IPS-NIHi11 (cell line): ENCODE results near the gene CNFN.

Source experiments
- DNase-seq: peaks from one replicate; pipeline ENCODE4 v3.0.0; 2012; ENCODE audit warnings: mixed read lengths, low spot score

The CNFN gene

DNA sequence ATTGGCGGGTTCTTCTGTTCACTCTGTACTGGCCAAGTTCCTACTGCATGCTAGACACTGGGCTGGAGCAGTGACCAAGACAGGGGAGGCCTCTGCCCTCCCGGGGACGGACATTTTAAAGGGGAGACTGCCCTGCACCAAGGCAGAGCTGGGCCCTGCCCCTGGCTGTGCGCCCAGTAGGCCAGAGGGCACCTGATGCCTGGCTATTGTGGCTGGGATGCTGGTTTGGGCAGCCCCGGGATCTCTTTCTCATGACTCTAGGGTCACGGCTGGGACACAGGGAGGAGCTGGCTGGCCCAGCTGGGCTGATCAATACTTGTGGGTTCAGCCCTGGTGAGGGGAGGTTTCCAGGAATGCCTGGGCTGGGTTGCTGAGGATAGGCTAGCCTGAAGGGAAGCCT is 19.4 kb upstream of the CNFN start:
- peak; percentile 2 for DNase-seq

DNA sequence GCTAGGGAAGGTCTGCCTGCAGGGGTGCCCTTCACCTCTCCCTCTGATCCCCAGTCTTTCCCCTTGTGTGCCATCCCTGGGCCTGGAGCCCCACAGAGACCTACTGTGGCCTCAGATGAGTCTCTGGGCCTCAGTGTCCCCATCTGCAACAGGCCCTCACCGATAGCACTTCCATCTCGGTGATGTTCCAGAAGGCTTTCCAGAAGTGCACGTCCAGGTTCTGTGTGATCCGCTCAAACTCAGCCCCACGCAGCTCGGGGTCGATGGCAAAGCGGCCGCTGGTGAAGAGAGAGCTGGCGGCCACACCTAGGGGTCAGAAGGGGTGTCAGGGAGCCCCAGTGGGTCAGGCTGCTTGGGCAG is 17.7 kb upstream of the CNFN start:
- DNase-seq: no peak

DNA sequence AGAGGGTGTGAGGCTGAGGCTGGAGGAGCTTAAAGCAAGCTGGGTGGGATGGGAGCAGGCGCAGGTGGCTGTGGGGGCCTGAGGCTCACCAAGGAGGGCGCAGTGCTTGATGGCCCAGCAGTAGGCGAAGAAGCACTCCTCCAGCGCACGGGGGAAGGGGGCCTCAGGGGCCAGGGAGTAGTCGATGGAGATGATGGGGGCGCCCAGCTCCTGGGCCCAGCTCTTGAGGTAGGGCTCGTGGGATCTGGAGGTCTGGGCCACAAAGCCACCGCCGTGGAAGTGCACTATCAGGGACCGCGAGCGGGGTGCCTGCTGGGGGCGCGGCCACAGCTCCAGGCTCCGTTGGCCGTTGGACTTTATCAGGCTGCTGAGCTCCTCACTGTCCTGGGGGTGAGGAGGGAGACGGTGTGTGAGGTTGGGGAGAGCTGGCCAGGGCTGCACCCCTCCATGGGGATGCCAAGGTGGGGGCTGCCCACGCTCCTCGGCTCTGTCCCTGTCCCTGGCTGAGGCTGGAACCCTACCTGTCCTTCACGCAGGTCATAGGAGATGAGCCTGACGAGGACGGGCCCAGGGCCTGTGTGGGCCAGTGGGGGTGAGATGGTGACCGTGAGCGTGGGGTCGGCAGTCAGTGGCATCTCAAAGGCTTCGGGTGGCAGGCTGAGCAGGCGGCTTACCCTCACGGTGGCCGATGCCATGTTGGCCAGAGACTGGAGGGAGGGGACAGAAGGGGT is 17.2 kb upstream of the CNFN start:
- DNase-seq: peak; percentile 4

DNA sequence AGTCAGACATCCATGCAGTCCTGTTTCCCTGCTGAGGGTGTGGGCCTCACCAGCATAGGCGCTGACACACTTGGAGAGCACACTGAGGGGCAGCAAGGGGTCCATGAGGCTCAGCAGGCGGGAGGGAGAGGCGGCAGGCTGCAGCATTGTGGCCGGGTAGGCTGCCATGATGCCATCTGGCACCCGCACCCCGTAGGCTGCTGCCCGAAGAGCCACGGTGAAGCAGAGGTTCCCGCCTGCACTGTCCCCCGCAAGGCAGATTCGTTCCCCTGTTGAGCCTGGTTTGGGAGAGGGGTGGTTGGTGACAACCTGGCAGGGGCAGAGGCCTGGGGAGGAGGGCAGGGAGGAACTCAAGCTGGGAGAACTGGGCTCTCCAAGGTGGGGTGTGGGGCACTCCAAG is 16.0 kb upstream of the CNFN start:
- peak; percentile 3 for DNase-seq

DNA sequence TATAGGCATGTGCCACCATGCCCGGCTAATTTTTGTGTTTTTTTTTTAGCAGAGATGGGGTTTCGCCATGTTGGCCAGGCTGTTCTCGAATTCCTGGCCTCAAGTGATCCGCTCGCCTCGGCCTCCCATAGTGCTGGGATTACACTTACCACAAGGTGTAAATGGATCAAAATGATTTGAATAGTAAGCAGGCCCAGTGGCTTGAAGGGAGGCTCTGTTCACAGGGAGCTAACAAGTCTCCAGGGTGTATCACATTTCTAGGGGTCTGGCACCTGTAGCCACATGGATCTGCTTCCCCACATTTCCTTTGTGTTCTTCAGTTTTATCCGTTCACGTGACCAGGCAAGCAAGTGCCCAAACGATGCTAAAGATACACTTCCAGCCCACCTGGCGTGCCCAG is 13.5 kb upstream of the CNFN start:
- no peak for DNase-seq

DNA sequence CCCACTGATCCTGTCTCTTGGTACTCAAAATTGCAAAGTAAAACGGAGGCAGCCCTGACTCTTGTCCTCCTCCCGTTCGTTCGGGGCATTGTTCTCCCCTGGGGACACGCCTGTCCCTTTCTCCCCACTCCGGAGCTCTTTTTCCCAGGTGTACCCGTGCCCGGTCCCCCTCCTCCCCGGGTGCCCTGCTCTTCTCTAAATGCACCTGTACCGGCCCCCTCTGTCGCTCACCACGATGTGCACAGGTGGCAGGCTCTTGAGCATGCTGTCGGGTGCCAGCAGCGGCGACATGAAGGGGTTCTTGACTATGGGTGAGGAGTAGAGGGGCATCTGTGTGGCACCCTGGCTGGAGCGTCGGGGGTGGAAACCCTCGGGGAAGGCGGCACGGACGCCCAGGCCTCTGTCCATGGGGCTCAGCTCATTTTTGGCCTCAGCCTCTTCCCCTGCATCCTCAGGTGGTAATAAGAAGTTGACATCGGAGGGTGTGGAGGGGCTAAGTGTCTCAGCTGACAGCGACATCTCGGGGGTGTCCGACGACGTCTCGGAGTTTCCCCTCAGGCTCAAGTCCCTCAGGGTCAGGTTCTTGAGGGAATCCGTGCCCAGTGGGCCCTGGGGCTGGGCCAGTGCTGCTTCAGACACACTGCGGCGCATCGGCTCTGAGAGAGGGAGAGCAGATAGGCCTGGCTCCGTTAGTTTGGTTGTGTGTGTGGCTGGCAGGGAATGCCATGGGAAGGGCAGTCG is 12.4 kb upstream of the CNFN start:
- peak; percentile 17 for DNase-seq

DNA sequence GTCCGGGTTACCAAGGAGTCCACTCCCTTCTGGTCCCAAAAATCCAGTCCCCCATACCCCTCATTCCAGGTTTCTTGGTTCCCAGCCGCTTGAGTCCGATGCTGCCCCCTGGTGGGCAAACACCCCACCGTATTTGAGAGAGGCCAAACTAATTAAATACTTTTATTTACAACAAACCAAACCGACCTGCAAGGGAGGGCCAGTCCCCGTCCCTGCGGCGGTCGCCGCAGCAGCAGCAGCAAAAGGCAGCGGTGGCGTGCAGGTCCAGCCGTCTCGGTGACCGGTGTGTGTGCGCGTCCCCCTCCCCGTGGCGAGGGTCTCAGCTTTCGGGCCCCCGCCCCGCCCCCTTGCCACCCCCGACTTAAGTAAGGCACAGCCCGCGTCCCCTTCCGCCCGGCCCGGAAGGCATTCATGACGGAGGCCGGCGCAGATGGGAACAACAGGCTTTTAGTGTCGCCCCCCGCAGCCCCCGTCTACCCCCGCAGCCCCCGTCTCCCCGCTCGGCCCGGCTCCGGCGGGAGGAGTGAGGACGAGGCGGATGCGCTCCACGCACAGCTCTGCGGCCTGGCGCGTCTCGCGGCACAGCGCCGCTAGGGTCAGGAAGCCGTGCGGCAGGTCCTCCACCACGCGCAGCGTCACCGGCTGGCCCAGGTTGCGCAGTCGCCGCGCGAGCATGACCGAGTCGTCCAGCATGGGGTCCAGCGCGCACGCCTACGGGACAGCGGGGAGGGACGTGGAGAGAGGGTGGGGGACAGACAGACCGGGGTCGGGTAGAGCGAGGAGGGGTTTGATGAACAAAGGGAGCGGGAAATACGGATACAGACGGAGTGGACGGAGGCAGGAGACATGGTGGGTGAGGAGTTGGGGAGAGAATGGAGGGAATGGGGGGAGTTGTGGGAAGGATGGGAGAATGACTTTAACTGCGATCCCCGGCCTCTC is 11.5 kb upstream of the CNFN start:
- DNase-seq: peak; percentile 83

DNA sequence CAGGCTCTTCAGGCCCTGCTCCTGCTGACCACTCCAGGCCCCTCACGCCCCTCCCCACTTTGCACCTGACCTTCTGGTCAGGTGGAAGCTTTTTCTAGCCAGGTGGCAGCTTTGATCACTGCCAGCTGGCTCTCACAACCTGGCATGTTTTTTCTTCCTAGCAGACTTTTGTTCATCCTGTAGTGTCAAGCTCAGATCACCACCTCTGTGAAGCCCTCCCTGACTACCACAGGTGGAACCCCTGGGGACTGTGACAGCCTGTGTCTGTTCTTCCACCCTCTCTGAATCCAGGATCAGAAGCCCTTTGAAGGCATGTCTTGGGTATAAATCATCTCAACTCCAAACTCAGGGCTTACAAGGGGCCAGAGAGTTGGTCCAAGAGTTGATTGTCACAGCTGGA is 10.3 kb upstream of the CNFN start:
- DNase-seq: no peak

DNA sequence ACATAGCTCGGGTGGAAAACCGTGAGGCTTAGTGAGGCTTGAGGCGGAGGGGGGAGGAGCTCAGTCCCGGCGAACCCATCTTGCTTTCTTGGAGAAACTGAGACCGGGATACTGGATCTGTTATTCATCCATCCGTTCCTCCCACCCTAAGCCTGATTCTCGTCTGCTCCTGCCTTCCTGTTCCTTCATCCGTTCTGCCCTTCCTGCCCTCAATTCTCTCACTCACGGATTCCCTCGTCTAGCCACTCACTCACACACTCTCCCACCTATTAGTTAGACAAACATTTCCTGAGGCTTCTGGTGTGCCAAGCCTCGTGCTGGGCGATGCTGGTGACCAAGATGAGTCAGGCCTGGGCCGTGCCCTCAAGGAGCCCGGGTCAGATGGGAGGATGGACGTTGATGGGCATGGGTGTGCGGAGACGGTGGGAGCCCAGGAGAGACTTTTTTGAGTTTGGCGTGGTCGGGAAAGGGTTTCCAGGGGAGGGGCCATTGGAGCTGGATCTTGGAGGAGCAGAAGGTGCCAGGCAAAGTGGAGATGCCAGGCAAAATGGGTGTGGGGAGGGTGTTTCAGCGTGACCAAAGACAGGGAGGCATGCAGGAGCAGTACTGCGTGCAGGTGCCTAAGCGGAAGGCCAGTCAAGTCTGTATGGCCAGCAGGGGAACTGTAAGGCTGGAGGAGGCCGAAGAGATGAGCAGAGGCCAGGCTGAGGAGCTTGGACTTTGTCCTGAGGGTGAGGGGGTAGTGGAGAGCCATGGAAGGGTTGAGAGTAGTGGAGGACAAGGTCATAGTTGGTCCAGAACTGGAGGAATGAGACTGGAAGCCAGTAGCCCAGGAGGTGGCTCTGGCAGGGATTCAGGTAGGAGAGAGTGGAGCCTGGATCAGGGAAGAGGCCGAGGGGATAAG is 7.4 kb upstream of the CNFN start:
- DNase-seq: no peak

DNA sequence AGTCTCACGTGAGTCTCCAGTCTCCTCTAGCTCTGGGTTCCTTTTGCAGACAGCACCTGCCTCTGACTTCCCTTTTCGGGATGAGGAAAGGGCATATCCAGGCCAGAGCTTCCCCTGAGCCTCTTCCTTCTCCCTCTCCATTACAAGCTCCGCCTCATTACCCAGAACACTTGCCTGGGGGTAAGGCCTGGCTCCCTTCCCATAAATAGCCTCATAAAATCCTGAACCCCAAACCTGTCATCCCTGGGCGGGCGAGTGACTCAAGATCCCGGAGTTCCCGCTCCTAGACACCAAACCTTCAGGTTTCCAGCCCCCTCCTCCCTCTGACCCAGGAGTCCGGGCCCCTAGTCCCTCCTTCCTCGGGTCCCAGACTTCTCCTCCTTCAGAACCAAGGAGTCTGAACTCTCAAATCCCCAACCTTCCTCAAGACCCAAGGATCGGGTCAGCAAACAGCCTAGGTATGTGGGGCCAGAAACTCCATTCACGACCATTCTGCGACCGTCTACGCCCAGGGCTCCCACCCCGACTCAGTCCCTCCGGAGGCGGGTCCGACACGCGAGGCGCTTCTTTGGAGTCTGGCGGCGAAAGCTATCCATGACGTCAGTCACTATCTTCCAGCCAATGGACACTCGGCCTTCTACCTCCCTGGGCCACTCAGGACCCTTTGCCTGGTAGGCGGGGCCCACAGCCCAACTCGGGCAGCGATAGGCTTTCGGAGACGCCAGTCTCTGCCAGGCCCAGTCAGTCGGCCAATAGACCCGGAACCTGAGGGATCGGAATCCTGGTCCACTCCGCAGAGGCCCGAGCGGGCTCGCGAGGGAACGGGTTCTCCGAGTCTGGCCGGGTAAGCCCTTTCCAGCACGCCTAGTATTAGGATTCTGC is 6.5 kb upstream of the CNFN start:
- DNase-seq: peak; percentile 99

DNA sequence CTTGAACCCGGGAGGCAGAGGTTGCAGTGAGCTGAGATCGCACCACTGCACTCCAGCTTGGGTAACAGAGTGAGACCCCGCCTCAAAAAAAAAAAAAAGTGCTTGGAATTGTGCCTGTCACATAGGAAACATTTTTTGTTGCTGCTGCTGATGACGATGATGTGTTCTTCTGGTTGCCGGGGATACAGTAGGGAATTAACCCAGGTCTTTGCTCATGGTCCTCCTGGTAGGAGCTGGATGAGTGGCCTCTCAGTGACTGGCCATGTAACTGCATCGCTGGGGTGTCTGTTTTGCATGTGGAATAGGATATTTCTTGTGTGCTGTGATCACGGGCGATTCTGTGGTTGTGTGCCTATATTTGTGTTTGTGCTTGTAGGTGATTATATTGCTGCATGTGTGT is 4.7 kb upstream of the CNFN start:
- DNase-seq: no peak

DNA sequence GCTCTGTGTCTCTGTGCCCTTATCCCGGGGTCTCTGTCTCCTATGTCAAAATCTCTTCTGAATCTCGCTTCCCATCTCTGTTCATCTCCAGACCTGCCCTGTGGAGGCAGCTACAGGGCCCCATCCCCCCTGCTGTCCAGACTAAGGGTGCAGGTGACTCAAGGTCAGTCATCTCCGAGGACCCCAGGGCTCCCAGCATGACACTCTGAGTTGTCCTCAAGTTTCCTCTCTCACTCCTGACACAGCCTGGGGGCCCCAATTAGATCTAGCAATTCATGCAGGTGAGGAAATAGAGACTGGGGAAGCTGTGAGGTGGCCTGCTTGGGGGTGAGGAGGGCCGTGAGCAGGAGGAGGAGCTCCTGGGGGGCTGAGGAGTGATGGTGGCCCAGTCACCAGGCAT is 2.1 kb upstream of the CNFN start:
- DNase-seq: no peak

DNA sequence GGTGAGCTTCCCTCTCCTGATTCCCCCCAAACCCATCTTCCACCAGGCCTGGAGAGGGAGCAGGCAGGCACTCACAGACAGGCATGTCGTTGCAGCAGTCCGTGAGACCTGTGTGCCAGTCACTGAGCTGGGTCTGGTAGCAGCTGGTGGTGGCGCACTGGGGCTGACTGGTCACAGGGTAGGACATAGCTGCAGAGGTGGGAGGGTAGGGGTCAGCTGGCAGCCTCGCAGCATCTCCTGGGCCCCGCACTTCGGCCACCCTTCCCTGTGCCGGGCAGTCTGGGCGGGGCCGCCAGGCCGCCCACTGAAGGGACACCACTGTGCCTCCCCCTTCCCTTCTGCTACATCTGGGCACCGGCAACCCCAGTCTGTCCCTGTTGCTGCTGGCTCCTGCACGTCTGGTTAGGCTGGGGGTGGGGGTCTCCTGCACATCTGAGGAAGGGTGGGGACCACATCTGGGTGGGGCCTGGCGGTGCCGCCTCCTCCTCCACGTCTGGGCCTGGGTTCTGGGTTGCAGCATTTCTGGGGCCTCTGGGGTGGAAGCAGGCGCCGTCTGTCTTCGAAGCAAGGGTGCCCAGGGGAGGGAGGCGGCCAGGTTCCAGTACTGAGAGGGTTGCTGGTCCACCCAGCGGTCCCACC is 1.1 kb downstream of the CNFN start:
- no peak for DNase-seq

DNA sequence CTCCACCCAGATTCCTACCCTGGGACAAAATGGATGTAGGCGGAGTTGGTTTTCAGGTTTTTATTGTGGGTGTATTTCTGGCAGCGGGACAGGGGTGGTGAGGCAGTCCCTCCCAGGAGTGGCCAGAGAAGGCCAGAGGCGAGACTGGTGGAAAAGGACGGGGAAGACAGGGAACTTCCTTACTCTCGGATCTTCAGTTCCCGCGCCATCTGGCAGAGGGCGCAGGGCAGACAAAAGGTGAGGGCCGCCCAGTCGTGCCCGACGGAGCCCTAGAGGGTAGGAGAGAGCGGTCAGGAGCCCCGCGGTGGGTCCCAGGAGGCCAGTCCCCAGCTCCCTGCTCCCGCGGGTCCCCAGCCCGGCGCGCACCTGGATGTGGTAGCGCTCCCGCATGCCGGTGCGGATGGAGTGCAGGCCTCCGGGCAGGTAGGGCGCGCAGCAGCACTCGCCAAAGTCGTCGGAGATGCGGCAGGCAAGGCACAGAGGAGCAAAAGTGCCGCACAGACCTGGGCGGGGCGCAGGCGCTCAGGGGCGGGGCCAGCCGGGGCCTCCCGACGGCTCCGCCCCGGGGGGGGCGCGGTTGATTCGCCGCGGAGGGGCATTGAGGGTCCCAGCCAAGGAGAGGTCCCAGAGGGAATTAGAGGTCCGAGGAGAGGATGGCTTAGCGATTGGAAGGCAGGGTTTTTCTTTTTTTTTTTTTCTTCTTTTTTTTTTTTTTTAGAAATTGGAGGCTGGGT is 3.0 kb downstream of the CNFN start:
- DNase-seq: peak; percentile 93

DNA sequence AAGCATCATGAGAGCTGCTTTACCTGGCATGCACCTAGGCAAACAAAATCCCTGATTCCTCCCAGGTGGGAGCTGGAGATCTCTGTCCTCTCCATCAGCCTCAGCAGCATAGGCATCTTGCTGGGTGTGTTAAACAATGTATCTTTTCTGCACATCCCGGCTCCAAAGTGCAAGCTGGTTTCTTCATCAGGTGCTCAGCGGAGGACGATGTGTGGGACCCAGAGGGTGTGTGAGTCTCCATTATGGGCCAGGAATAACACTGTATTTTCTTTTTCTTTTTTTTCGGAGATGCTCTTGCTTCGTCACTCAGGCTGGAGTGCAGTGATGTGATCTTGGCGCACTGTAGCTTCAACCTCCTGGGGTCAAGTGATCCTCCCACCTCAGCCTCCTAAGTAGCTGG is 9.9 kb downstream of the CNFN start:
- DNase-seq: no peak

DNA sequence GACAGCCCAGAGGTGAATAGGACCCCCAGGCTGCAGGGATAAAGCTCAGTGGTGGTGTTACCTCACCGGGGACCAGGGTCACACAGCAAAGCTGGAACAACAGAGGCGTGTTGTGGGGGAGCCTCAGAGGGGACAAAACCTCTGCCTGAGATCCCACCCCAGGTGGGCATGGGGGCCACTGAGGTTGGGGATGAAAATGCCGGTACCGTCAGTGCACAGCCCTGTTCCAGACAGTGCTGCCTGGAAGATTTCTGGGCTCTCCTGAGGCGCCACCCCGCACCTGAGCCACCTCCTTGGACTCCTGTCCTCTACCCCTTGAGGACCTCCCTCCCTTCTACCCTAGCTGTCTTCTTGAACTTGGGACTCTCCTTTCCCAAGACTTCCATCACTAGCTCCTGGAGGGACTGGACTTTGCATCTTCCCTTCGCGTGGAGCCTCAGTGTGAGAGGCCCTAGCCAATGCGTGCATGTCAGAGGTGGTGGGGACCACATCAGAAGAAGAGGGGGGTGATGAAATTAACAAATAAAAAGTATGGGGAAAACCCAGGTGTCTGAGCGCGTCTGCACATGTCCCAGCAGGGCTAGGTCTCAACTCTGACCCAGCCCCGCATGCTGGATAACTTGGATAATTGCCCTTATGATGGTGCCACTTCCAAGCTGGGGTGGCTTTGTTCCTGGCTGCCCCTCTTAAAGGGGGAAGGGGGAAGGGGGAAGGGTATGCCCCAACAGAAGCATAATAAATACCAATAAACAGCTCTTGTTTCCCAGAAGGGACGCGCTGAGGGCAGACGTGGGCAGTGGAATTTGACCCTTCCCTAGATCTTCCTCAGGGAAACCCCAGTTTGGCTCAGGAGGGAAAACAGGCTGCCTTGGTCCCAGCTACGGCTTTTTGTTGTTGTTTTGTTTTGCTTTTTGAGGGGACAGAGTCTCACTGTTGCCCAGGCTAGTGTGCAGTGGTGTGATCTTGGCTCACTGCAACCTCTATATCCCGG is 11.6 kb downstream of the CNFN start:
- DNase-seq: no peak

DNA sequence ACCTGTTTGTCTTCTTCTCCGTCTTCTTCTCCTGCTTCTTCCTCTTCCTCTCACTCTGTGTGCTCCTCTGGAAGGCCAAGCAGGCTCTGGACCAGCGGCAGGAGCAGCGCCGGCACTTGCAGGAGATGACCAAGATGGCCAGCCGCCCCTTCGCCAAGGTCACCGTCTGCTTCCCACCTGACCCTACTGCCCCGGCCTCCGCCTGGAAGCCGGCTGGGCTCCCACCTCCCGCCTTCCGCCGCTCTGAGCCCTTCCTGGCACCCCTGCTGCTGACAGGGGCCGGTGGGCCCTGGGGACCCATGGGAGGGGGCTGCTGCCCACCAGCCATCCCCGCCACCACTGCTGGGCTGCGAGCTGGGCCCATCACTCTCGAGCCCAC is 13.9 kb downstream of the CNFN start:
- no peak for DNase-seq
